GM19238 (cell line): ENCODE measurements around the gene OR4K13.

Source experiments
- DNase-seq: peaks from one replicate; pipeline ENCODE4 v3.0.0; 2011; ENCODE audit warnings: low spot score; ENCODE audit not compliant: insufficient read length

The OR4K13 gene

GRCh38 chr14:20035938-20036337, at the start of gene OR4K13:
TSS of gene OR4K13 (minus strand) at chr14:20036038. CDS start at chr14:20034758, 1,280 bp downstream.
- DNase-seq: no peak

- no peak for DNase-seq
Measured at GRCh38 chr14:20059745-20060144, 23.9 kb upstream of the OR4K13 start, which contains the start of gene OR4L1. TSS of gene OR4L1 (plus strand) at chr14:20060045. CDS start at chr14:20060045, 0 bp downstream.

- no peak for DNase-seq
Measured at GRCh38 chr14:20048202-20048601, 12.4 kb upstream of the OR4K13 start.

- no peak for DNase-seq
Measured at GRCh38 chr14:20044243-20044642, 8.4 kb upstream of the OR4K13 start.

GRCh38 chr14:20035449-20035848, 389 bp downstream of the OR4K13 start:
- no peak for DNase-seq

- no peak for DNase-seq
Measured at GRCh38 chr14:20031058-20031457, 4.8 kb downstream of the OR4K13 start.

GRCh38 chr14:20019257-20019865, 16.5 kb downstream of the OR4K13 start, which contains the start of gene OR4K14:
TSS of gene OR4K14 (minus strand) at chr14:20019307. CDS start at chr14:20015193, 4,114 bp downstream.
- no peak for DNase-seq

- DNase-seq: no peak
Measured at GRCh38 chr14:20008156-20008555, 27.7 kb downstream of the OR4K13 start.

GRCh38 chr14:20002319-20002718, 33.5 kb downstream of the OR4K13 start:
- no peak for DNase-seq

- no peak for DNase-seq
Measured at GRCh38 chr14:20001863-20002262, 34.0 kb downstream of the OR4K13 start, which contains the start of gene OR4Q2. TSS of gene OR4Q2 (plus strand) at chr14:20002163.

GRCh38 chr14:19993438-19993837, 42.4 kb downstream of the OR4K13 start:
- DNase-seq: no peak
